Activated T-helper 1 cell treated with Interleukin-2 at 50 U/mL for 16 hours (primary cell): ENCODE data around the gene HBE1.
"Not testable (repeated sequence)": the region's sequence is repeated elsewhere in the genome, so short reads cannot be mapped to it uniquely, and the experiment has no call there.

ENCODE experiments used
- DNase-seq: peaks from one replicate; pipeline ENCODE4 v3.0.0-alpha.2; 2020; ENCODE audit warnings: low read depth

HBE1 gene

DNA sequence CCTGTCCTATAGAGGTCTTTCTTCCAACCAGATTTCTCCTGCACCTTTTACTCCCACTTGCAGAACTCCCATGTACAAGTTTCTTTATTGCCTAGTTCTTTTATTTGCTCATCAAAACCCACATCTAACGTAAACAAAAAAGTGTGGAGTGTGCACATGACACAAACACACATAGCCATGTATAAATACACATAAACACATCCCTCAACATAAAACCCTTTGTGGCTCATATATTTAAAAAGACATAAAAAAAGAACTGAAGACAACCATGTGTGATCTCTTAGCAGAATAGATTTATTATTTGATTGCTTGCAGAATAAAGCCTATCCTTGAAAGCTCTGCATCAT lies 16.9 kb downstream of the HBE1 start:
- no peak for DNase-seq

DNA sequence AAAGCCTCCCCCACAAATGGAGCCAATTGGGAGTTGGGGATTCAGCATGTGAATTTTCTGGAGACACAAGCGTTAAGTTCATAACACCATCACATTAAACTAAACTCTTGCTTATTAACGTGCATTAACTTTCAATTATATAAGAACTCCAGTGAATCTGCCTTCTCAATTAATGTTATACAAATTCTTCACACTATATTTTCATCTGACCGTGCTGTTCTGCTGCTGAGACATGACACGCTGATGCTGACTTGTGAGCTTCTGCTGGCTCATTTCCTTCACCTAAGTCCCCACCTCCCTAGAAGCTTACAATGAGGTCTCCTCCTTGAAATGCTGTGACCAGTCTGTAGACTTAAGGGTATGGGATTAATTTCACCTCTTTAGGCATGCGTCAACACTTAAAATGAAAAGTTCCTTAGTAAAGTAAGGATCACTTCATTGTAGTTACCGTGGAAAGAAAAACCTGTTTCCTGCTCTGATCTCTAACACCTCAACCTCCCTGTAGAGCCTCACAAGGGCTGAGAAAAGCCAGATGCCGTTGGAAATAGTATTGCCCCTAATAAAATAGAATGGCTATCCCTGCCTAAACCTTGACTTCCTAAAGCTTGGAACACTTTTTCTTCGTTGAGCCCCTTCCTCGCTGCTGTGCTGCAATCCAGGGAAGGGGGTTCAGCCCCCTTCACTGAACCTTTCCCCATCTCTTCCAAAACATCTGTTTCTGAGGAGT lies 17.4 kb downstream of the HBE1 start:
- DNase-seq: no peak

DNA sequence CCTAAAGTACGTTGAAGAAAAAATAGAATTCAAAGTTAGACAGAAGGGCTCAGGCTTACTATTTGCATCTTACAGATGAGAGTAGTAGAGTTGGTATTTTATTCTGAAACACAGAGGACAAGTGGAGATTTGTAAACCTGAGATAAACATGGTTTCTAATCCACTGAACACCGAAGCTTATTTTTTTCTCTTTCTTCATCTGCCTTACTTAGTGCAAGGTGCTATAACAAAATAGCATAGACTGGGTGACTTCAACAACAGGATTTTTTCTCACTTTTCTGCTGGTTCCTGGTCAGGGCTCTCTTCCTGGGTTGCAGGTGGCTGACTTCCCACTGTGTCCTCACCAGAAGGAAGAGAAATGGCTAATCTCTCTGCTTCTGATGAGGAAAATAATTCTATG lies 18.0 kb downstream of the HBE1 start:
- DNase-seq: no peak

DNA sequence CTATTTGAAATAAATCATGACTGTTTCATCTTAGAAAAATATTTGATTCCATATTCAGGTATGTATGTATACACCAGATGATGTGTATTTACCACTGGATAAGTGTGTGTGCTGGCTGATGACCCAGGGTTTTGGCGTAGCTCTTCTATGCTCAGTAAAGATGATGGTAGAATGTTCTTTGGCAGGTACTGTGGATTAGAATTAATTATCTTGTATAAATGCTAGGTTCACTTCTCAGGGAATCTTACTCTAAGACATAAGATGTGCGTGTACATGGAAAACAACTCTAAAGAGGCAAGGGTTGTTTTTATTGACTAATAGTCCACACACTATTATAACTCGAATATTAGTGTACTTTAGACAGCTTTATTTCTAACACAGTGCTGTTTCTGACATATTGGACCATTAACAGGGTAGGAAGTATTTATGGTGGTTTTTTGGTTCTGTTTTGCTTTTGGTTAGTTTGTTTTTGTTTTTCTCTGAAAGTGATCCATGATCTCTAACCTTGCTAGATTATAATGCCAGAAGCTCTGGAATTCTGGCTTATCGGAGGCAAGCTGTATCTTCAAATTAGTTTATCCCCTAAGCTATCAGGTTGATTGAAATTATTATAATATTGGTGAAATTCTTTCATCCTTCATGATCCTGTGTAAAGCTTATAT lies 19.1 kb downstream of the HBE1 start:
- DNase-seq: no peak

DNA sequence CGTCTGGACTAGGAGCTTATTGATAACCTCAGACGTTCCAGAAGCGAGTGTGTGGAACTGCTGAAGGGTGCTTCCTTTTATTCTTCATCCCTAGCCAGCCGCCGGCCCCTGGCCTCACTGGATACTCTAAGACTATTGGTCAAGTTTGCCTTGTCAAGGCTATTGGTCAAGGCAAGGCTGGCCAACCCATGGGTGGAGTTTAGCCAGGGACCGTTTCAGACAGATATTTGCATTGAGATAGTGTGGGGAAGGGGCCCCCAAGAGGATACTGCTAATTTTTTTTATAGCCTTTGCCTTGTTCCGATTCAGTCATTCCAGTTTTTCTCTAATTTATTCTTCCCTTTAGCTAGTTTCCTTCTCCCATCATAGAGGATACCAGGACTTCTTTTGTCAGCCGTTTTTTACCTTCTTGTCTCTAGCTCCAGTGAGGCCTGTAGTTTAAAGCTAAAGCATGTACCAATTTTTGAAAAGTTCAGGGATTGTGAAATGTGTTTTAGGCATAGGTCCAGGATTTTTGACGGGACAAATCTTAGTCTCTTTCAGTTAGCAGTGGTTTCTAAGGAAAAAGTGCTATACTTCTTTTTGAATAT lies 19.8 kb downstream of the HBE1 start, which contains the start of gene HBG1:
Gene HBG1, minus strand, starts transcription at position 51 of the 590 bp plus-strand sequence. CDS start 53 bp downstream, outside the sequence.
- not testable (repeated sequence) for DNase-seq

DNA sequence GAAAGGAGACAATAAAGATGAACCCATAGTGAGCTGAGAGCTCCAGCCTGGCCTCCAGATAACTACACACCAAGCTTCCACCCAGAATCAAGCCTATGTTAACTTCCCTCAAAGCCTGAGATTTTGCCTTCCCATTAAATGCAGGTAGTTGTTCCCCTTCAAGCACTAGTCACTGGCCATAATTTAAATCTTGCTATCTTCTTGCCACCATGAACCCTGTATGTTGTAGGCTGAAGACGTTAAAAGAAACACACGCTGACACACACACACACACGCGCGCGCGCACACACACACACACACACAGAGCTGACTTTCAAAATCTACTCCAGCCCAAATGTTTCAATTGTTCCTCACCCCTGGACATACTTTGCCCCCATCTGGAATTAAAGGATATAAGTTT lies 21.2 kb downstream of the HBE1 start:
- not testable (repeated sequence) for DNase-seq

DNA sequence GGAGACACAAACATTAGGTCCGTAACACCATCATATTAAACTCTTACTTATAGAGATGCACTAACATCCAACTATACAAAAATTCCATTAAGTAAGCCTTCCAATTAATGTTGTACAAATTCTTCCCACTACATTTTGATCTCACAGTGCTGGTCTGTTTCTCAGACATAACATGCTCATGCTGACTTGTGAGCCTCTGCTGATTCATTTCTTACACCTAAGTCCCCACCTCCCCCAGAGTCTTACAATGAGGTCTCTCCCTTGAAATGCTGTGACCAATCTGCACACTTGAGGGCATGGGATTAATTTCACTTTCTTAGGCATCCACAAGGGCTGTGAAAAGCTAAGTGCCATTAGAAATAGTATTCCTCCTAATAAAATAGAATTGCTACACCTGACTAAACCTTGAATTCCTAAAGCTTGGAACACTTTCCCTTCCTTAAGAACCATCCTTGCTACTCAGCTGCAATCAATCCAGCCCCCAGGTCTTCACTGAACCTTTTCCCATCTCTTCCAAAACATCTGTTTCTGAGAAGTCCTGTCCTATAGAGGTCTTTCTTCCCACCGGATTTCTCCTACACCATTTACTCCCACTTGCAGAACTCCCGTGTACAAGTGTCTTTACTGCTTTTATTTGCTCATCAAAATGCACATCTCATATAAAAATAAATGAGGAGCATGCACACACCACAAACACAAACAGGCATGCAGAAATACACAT lies 22.1 kb downstream of the HBE1 start:
- no peak for DNase-seq

DNA sequence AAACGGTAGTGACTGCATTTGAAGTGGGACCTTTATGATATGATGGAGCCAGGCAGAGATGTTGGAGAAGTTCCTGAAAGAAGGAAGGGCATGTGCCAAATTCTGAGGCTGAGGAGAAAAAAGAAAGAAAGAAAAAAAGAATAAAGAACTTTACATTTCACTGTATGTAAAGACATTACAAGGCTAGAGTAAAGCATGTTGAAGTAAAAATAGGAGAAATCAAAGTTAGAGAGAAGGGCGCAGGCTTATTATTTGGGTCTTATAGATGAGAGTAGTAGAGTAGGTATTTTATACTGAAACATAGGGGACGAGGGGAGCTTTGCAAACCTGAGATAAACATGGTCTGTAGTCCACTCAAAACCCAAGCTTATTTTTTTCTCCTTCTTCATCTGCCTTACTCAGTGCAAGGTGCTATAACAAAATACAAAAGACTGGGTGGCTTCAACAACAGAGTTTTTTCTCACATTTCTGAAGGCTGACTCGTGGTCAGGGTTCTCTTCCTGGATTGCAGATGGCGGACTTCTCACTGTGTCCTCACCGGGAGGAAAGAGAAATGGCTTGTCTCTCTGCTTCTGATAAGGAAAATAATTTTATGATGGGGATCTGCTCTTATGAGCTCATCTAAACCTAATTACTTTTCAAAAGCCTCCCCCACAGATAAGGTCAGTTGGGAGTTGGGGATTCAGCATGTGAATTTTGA lies 22.8 kb downstream of the HBE1 start:
- DNase-seq: no peak

DNA sequence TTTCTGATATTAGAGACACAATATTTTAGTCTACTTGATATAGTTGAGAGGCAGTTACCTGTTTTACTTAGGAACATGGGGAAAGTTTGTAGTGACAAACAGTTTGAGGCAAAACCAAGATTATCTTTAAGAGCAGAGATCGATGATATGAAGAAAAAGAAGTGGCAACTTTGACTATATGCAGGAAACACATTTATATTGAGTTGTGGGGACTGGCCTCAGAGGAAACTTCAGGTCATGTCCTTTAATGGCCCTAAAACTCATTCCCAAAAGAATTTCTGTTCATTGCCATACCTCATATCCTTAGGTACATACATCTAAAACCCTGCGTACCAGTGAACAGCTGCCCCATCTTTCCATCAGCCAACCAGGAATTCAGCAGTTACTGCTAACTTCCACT lies 24.6 kb downstream of the HBE1 start:
- DNase-seq: no peak

DNA sequence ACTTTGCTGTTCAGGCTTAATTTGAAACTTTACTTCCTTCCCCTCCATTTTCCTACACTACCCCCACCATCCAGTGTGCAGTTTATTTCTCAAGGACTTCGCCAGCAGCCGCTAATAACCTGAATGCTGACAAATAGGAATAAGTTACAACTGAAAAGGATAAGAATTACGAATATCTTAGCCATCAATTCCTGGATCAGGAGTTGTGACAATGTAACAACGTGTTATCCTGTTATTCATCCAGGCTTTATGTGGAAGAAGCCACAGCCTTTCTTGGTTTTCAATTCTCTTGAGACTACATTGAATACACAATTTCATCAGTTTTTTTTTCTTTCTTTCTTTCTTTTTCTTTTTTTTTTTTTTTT lies 25.9 kb downstream of the HBE1 start:
- no peak for DNase-seq

DNA sequence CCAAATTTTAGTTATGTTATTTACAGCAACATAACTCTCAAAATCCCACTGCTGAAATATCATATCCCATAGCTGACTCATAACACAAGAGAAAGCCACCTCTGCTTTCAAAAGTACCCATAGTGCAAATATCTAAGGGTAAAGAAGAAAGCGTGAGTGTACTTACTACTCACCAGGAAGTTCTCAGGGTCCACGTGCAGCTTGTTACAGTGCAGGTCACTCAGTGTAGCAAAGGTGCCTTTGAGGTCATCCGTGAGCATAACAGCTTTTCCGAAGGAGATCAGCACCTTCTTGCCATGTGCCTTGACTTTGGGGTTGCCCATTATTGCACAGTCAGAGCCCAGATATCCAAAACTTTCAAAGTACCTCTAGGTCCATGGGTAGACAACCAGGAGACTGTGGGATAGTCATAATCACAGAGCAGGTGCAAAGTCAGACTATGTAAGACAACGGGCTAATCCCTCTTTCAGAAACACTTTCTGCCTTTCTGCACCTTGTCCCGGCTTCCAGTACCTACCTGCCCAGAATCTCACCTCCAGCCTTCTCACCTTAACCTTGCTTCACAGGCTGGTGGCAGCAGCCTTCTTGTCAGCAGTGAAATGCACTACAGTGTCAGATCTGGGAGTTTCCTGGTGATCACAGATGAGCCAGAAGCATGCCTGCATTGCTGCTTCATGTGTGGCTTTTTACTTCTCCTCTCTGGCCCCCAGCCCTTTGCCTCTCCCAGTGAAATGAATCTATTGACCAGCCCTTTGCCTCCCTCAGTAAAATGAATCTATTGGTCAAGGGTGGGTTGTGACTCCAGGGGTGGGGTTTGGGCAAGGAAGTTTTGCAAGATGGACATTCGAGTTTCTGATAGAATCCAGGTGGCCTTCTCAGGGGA lies 26.6 kb downstream of the HBE1 start:
- no peak for DNase-seq

DNA sequence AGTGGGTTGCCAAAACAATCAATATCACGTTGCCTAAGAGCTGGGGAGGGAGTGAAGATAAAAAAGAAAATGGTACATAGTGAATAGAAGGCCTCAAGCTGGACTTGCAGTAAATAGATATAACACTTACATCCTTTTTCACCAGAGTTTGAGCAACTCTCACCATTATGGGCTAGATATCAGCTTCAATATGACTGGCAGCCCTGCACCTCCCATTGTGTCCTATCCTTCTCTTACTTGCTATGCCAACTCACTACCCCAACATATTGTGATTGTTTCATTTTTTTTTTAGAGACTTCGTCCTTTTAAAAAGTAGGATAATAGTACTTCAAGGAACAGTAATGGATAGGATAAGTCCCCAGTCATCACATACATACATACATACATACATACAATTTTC lies 27.5 kb downstream of the HBE1 start:
- no peak for DNase-seq

DNA sequence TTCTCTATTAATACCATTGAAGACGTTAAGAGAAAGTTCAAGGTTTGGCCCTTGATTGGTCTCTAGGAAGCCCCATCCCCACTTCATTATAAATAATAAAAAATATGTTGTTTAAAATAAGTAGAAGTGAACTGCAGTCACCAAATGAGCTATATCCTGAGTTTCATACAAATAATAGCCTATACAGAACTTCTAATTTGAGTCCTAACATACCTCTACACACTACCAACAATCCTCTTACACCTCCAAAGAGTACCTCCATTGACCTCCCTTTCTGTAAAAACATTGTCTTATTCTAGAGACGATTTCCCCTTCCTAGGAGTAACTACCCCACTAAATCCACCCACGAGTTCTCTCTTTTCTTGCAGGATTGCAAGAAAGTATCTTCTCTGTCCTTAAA lies 28.3 kb downstream of the HBE1 start:
- DNase-seq: no peak

DNA sequence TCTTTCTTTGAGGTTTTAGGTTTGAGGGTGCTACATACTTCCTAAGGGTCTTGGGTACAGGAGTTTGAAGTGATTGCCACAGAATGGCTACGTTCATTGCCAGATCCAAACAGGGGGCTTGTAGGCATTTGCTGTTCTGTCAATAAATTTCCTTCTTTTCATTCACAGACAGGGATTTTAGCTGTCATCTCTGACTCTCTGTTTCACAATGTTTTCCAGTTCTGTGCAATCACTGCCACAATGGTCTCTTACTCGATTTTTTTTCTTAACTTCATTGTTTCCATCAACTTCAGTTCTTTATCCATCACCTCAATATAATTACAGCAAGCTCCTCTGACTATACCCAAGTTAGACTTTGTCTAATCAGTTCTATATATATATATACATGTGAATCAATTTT lies 29.3 kb downstream of the HBE1 start:
- DNase-seq: no peak

DNA sequence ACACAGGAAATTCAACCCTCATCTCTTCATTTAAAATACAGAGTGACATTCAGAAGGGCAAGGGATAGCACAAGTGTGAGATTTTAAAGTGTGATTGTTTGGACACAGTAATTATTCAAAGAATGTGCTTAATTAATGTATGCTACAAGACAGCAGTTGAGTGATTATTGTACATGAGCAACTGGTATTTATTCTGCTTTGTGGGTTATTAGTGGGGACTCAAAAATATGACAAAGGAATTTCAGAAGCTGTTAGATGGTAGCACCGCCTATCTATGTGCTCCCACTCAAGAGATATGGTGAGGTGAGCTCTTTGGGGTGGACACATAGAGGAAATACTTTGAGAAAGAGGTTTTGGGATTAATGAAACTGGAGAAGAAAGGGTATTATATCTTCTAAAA lies 29.7 kb downstream of the HBE1 start:
- no peak for DNase-seq

DNA sequence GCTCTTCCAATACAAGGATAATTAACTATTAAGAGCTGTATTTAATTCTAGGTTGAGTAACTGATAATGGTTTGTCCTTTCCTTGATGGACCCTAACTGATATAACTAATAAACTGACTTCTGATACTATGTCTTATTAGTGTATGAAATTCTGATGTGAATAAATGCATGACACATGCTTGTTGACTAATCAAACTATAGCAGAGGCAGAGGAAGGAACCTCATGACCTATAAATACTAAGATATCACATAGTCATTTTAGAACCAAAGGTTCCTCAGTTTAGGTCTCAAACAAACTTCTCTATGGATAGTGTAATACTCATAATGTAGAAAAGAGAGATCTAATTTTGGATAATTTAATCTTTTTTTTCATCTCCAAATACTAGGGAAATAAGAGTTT lies 30.7 kb downstream of the HBE1 start:
- no peak for DNase-seq

DNA sequence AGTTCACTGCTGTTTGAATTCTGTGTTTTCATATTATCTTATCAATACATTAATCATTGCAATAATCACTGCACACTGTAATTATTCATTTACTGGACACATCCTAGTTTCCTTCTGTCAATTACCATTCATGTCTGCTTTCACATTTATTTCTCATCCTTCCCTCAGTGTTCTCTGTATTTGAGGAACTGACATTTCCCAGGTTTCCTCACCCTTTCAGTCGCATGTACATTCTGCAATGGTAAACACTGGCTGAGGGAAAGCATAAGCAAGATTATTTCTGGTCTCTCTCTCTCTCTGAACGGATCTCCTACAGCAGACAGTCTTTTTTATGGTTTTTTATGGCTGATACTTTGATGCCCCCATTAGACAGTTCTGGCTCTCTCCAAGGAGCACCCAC lies 31.3 kb downstream of the HBE1 start:
- no peak for DNase-seq

DNA sequence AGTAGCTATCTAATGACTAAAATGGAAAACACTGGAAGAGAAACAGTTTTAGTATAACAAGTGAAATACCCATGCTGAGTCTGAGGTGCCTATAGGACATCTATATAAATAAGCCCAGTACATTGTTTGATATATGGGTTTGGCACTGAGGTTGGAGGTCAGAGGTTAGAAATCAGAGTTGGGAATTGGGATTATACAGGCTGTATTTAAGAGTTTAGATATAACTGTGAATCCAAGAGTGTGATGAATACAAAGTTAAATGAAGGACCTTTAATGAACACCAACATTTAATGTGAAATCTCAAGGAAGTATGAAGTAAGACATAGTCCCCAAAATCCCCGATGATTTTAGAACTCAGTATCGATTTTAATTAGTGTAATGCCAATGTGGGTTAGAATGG lies 32.3 kb downstream of the HBE1 start:
- DNase-seq: no peak

DNA sequence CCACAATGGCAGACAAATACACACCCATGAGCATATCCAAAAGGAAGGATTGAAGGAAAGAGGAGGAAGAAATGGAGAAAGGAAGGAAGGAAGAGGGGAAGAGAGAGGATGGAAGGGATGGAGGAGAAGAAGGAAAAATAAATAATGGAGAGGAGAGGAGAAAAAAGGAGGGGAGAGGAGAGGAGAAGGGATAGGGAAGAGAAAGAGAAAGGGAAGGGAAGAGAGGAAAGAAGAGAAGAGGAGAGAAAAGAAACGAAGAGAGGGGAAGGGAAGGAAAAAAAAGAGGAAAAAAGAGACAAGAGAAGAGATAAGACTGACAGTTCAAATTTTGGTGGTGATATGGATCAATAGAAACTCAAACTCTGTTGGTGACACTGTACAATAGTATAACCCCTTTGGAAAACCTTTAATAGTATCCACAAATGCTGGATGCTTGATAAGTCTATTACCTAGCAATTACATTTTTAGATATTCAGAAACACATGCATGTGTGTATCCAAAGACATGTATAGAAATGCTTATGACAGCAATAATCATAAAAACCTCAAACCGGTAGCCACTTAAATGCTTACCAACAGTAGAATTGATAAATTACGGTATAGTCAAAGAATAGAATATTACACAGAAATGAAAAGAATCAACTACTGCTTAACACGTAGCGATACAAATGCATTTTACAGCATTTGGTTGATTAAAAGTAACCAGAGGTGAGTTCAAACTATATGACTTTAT lies 34.2 kb downstream of the HBE1 start:
- DNase-seq: no peak

DNA sequence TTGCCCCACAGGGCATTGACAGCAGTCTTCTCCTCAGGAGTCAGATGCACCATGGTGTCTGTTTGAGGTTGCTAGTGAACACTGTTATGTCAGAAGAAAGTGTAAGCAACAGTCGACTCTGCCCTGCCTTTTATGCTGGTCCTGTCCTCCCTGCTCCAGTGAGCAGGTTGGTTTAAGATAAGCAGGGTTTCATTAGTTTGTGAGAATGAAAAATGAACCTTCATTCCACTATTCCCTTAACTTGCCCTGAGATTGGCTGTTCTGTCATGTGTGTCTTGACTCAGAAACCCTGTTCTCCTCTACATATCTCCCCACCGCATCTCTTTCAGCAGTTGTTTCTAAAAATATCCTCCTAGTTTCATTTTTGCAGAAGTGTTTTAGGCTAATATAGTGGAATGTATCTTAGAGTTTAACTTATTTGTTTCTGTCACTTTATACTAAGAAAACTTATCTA lies 35.3 kb downstream of the HBE1 start, which contains the start of gene HBD:
Gene HBD, minus strand, starts transcription at position 103 of the 454 bp plus-strand sequence. Its CDS starts 50 bp downstream, at position 53.
- DNase-seq: no peak
